GM12892 (cell line): ENCODE measurements around the gene COL4A1.

ENCODE experiments used
- POLR2A ChIP-seq: IDR thresholded peaks from 2 replicates; pipeline ENCODE4 v1.6.1; 2011; ENCODE audit warnings: low read depth, low read length, control low read depth
- POLR2AphosphoS5 ChIP-seq: IDR thresholded peaks from 2 replicates; pipeline ENCODE4 v1.6.1; 2011; ENCODE audit warnings: low read depth, low read length, control low read depth
- TAF1 ChIP-seq: IDR thresholded peaks from 2 replicates; pipeline ENCODE4 v1.6.1; 2011; ENCODE audit warnings: low read depth, mild to moderate bottlenecking, control low read depth, low read length, borderline replicate concordance

DNA sequence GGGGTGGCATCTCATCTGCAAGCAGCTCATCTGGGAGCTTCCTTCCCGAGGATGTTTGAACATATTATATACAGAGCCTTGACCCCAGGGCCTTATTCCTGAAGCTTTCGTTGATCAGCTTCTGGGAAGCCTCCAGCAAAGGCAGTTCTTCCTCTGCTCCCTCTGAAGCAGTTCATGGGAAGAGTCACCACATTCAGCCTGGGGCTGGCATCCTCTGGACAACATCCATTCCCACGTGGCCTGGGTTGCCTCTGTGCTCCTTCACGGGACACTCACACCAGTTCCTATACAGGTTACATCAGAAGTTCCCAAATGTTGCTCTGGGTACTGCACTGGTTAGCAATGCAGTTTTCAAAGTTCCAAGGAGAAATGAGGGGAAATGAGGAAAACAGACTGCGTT lies 29.7 kb upstream of the COL4A1 start:
- no peak for TF ChIP-seq TAF1
- TF ChIP-seq POLR2A: no peak
- no peak for TF ChIP-seq POLR2AphosphoS5
